GM10266 (cell line): Measurements from ENCODE around the gene SETBP1.

Experiments
- DNase-seq: peaks from one replicate; pipeline ENCODE4 v3.0.0; 2012; ENCODE audit errors: extremely low spot score
- TF ChIP-seq, protein P1 (sequence below): IDR thresholded peaks from 2 replicates; pipeline ENCODE4 v1.5.1; 2012; ENCODE audit warnings: mild to moderate bottlenecking, low read depth; ENCODE audit not compliant: control insufficient read depth, insufficient read depth; ENCODE audit errors: missing control alignments

SETBP1 gene

DNA sequence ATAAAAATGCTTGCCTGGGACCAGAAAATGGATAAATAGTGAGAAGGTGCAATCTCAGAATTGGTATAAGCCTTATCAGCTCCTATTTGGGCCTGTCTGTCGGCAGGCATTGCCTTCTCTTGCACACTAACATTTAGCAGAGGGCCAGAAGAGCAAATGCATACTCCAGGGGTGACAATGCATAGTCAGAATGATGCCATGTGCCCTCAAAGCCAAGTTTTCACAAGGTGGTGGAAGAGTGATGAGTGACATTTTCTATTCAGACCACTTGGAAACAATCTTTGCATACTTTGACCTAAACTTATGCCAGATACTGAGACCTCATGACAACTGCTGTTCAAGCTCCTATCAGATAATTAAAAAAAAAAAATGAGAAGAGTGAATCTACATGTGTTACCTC is 276.3 kb downstream of the SETBP1 start:
- no peak for DNase-seq
- TF ChIP-seq, protein P1, sequence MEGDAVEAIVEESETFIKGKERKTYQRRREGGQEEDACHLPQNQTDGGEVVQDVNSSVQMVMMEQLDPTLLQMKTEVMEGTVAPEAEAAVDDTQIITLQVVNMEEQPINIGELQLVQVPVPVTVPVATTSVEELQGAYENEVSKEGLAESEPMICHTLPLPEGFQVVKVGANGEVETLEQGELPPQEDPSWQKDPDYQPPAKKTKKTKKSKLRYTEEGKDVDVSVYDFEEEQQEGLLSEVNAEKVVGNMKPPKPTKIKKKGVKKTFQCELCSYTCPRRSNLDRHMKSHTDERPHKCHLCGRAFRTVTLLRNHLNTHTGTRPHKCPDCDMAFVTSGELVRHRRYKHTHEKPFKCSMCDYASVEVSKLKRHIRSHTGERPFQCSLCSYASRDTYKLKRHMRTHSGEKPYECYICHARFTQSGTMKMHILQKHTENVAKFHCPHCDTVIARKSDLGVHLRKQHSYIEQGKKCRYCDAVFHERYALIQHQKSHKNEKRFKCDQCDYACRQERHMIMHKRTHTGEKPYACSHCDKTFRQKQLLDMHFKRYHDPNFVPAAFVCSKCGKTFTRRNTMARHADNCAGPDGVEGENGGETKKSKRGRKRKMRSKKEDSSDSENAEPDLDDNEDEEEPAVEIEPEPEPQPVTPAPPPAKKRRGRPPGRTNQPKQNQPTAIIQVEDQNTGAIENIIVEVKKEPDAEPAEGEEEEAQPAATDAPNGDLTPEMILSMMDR: no peak

DNA sequence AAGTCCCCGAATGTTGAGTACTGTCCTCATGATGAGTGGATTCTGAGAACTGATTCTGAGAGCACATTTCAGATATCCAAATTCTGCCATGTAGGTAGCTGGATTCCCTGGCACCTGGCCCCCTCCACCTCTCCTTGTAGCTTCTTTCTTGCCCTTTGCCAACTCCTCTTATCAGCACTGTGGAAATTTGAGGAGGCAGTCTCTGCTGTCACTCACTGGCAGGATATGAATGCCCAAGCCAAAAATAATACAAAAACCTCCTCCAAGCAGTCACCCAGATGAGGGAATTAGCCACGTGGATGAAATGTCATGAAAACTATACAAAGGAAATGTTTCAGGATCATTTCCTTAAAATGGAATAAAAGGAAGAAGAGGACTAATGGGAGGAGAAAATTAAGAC is 276.8 kb downstream of the SETBP1 start:
- DNase-seq: no peak
- TF ChIP-seq, protein P1: no peak

DNA sequence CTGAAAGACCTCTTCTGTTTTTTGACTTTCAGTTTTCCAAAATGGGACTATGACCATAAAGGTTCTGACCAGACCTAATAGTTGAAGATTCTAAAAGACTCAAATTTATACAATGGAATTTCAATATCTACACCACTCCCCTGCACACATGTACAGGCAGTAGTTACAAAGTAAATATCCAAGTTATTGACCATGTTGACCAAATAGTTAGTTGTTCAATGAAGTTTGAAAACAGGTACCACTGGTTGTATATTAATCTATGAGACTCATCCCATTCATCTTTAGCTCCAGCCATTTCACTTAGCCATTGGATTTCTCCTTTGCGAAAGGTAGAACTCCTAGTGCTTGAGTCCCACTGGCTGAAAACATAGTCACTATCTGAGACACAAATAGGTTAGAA is 277.4 kb downstream of the SETBP1 start:
- DNase-seq: no peak
- TF ChIP-seq, protein P1: no peak

DNA sequence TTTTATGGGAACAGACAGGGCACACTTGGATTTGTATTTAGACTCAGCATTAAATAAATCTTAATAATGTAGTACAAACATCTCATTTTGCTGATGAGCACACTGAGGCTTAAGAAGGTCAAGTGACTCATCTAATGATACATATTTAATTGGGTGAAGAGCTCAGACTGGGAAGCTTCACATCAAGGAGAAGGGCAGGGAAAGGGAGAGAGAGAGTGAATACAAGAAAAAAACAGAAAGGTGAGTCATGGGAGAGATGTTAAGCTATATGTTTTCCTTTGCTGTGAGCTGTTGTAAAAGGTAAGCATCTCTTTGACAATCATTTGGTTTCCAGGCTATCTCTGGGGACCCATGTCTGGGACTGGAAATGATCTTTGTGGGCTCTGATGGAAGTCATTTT is 277.8 kb downstream of the SETBP1 start:
- no peak for DNase-seq
- TF ChIP-seq, protein P1: no peak

DNA sequence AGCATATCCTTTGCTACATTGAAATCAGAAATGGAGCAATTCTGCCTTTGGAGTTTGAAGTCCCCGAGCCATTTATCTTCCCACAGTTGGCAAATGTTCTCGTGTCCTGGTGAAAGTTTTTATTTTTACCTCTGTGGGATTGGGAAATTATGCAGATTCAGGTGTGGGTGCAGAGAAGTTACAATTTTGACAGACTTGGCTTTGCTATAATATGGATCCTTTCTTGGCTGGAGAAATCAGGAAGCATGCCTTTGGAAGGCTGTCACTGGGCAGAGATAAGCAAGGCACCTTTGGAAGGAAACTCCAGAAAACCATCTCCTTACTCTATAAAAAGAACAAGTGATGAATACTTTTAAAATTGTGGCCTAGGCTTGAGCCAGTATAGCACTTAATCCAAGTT is 278.3 kb downstream of the SETBP1 start:
- DNase-seq: no peak
- TF ChIP-seq, protein P1: no peak

DNA sequence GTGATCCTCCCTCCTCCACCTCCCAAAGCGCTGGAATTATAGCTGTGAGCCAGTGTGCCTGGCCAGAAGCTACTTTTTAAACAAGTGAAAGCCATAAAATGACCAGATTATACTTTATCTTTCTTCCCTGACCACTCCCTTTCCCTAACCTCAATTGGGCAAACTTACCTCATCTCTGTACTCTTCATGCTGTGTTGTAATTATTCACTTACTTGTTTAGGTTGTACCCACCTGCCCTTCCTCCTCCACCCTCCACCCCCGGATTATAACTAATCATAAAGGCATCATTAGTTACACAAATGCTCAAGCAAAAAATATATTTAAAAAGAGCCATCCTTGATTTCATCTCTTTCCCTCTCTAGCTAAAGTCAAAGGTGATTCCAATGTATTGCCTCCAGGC is 279.9 kb downstream of the SETBP1 start:
- no peak for DNase-seq
- TF ChIP-seq, protein P1: no peak

DNA sequence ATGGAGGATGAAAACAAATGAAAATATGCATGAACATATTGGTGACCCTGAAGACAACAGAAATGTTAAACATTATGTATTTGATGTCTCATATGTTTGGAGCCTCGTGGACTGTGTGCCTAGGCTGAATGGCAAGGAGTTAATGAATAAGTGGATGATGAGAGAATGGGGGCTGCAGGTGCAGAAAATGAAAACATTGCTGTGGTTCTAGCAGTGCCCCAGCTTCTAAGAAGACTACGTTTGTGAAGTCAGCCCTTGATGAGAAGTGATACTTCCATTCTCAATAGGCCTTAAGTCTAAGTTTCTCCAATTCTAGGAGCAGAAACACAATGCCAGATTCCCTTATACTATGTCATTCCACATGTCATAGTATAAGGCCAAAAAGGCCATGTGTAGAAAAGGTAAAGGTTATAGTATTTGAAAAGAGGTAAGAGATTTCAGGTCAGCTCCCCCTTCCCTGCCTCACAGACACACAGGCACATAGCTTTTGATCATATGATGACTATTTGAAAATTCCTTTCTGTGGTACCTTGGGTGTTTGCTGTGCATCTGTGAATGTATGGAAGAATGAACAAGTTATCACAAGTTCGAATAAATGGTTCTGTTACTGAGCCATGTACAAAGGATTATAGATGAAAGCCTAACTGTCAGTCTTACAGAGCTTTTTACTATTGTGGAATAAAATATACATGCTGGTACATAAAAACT is 280.8 kb downstream of the SETBP1 start:
- TF ChIP-seq, protein P1: no peak
- DNase-seq: no peak
